ENCODE measurements around the gene SCN5A.

The SCN5A gene

DNA sequence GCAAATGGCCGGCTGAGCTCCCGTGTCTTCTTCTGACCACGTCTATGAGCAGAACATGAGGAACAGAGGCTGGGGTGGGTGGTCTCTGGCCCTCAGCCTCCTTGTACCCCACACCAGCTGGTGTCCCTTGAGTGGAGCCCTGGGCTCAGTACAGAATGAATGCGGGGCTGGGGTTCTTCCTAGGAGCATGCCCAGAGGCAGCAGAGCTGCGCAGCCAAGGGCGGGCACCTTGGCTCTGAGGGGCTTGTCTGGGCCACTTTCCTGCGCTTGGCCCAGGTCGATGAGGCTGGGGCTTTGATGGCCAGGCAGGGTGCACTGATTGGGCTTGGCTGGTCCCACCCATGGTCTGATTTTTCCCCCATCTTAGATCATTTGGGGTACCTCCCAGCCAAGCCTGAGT is 6.4 kb downstream of the SCN5A start:
- TF ChIP-seq ZNF274 (IDR thresholded peaks at IDR 0.05; ENCODE audit: low read depth, low read length) = no peak
- H3K4me3 ChIP-seq (ENCODE audit: low read length) = no peak overlapping the region

DNA sequence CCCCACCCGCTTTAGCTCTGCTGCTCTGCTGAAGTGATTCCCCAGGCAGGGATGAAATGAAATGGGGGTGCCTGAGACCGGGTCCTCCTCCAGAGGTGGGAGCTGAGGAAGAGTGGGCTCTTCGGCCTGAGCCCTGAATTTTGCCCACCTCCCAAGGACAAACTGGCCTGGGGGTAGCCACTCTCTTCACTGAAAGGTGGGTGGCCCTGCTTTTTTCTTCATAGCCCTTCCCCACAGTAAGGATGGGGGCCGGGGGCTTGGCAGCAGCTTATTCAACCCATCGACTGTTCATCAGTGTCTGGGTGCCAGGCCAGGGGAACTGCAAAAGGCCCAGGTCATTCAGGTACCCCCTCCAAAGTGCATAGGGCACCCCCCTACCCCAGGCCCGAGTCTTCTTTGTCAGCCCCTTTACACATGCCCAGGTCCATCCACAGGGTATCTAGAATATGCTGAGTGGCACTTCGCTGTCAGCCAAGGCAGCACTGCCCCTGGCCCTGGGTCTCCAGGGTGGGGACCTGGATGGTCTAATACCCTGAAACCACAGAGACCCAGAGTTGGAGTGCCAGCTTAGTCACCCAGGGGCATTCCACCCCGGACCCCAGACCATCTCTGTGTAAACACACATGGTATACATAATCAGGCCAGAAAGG is 7.9 kb downstream of the SCN5A start:
- TF ChIP-seq ZNF274 (IDR thresholded peaks at IDR 0.05; ENCODE audit: low read depth, low read length) = no peak
- H3K4me3 ChIP-seq (ENCODE audit: low read length) = no peak overlapping the region

DNA sequence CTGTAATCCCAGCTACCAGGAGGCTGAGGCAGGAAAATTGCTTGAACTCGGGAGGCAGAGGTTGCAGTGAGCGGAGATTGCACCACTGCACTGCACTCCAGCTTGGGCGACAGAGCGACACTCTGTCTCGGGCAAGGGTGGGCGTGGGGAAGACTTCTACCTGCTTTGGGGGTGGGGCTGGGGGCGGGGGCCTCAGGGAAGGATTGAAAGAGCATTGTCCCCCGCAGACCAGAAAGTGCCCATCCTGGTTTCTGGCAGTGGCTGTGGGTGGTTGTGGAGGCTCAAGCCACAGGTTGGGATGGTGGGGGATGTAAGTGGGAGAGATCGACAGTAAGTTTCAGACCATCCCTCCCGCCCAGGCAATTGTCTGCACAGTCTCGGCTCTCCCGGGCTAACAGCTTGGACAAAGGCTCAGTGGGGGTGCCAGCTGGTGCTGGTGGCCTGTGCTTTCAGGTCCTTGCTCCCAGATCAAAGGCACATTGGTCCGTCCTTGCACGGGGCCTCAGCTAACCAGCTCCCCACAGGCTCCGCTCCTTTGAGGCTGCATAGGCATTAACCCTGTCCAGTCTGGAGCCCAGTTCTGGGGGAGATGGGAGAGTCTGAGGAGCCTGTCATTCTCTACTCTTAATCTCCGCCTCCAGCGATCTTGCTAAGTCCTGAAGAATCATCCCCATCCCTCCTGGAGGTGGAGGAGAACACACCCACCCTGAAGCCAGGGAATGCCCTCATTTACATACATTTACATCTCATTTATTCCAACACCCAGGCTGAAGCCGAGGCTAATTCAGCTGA is 8.6 kb downstream of the SCN5A start:
- no peak overlapping the region for H3K4me3 ChIP-seq (ENCODE audit: low read length)
- TF ChIP-seq ZNF274 (IDR thresholded peaks at IDR 0.05; ENCODE audit: low read depth, low read length) = no peak

DNA sequence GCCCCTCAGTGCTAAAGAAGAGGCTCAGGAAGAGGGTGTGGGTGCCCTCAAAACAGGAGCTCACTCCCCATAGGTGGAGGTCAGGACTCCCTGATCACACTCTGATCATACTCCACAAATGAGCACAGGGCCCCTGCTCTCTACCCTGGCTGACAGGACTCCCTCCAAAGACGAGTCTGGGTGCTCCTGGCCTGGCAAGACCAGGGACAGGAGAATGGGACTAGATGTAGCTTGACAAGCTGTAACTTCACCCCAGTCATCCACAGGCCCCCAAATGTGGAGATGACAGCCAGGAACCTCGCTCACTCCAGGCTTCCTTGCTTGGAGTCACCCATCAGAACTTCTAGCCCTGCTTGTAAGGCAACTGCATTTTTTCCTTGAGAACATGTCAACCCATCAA is 11.1 kb downstream of the SCN5A start:
- TF ChIP-seq ZNF274 (IDR thresholded peaks at IDR 0.05; ENCODE audit: low read depth, low read length) = no peak
- H3K4me3 ChIP-seq (ENCODE audit: low read length) = no peak overlapping the region

DNA sequence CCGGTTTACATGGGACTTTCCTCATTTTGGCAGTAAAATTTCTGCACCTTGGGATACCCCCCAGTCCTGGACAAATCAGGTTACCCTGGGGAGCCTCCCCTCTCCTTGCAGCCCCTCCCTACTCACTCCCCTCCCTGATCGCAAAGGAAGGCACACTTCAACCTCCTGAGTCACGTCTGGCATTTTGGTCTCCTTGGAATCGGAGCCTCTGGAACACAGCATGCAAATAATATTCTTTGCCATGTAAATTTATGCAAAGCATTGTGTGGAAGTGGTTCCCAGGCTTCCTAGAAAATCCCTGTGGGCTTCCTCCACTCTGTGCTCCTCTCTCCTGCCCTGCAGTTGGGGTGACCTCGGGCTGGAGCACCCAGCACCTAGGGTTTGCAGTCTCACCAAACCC is 11.6 kb downstream of the SCN5A start:
- TF ChIP-seq ZNF274 (IDR thresholded peaks at IDR 0.05; ENCODE audit: low read depth, low read length) = no peak
- no peak overlapping the region for H3K4me3 ChIP-seq (ENCODE audit: low read length)

DNA sequence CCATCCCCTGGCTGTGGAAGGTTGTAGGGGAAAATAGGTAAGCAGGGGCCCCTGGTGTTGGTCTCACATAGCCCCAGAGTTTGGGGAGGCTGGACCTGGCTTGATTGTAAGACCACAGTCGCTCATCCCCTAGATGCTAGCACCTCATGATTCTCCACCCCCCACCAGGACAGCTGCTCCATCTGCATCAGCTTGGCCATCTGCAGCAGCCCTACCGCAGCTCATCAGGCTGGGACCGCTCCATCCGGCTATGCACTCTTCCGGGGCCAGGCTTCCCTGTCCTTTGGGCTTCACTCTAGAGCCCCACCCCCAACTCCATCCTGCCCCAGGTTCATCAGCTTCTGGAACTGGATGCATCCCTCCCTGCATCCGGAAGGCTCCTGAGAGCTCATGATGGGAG is 12.6 kb downstream of the SCN5A start:
- no peak overlapping the region for H3K4me3 ChIP-seq (ENCODE audit: low read length)
- no peak for TF ChIP-seq ZNF274 (IDR thresholded peaks at IDR 0.05; ENCODE audit: low read depth, low read length)

DNA sequence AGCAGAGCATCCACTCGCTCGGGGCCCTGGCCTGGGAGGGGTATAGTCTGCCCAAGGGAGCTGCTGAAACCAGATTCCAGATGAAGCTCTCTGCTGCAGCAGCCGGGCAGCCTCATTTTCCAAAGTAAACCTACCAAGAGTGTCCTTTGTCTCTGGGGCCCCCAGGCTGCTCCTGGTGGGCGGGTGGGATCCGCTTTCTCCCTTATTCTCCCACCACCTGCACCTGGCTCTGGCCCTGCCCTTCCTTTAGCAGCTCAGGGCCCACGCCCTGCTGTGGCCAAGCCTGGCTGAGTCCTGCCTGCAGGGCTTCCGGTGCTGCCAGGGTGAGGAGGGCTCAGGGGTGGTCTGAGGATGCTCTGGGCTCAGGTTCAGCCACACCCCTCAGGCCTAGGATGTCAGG is 13.0 kb downstream of the SCN5A start:
- TF ChIP-seq ZNF274 (IDR thresholded peaks at IDR 0.05; ENCODE audit: low read depth, low read length) = no peak
- no peak overlapping the region for H3K4me3 ChIP-seq (ENCODE audit: low read length)

DNA sequence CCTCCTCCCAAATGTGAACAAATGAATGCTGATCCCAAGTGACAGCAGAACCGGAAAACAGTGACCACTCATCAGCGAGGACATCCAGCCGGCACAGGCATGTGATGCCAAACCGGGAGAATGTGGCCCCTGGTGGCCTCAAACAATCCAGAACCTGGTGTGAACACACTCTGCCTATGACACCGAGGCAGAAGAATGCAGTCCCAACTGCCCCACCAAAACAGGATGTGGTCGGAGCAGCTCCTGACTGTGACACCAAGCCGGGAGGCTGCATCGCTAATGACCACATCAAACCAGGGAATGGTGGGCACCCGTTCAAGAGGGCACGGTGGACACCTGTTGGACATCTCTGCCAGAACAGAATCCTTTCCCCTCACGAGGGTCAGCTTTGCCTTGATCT is 15.4 kb downstream of the SCN5A start:
- no peak for TF ChIP-seq ZNF274 (IDR thresholded peaks at IDR 0.05; ENCODE audit: low read depth, low read length)
- no peak overlapping the region for H3K4me3 ChIP-seq (ENCODE audit: low read length)

DNA sequence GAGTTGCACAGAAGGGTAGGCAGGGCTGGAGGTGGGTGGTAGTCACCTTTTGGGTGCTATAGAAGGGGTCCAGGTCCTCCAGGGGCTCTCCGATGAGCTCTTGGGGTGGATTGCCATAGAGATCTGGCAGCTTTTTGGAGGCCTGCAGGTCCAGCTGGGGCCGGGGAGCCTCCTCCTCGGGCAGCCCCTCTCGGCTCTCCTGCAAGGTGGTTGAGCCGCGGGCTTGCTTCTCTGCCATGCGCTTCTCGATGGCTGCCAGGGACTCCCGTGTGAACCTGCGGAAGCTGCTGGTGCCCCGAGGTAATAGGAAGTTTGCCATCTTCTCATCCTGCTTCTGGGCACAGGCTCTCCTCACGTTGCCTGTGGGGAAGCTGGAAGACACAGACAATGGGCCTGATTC is 16.5 kb downstream of the SCN5A start:
- no peak for TF ChIP-seq ZNF274 (IDR thresholded peaks at IDR 0.05; ENCODE audit: low read depth, low read length)
- no peak overlapping the region for H3K4me3 ChIP-seq (ENCODE audit: low read length)

DNA sequence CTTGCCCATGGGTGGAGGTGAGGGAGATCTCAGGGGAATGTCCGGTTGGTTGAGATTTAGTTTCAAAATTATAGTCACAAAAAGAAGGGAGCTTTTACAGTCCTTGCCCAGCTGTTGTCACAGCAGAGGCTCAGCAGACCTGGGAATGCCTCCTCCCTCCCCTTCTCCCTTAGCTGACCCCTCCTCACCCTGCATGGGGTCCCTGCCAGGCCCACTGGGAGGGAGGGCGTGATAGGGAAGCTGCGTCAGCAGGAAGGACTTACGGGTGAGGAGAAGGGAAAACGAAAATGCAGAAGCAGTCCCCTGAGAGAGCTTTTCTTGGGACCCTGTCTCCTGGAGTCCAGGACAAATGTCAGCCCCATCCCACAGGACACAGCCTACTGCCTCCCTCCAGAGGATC is 18.9 kb downstream of the SCN5A start:
- no peak overlapping the region for H3K4me3 ChIP-seq (ENCODE audit: low read length)
- no peak for TF ChIP-seq ZNF274 (IDR thresholded peaks at IDR 0.05; ENCODE audit: low read depth, low read length)

DNA sequence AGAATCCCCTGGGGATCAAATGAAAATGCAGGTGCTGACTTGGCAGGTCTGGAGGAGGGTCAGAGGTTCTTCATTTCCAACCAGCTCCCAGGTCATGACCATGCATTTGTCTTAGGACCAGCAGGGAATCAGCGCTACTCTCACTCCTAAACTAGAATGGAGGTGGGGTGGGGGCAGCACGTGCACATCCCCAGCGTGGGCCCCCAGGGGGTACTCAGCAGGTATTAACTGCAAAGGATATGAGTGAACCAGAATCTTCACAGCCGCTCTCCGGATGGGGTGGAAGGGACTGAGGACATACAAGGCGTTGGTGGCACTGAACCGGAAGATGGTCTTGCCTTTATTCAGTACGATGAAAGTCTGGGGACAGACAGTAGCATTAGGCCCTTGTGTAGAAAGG is 19.4 kb downstream of the SCN5A start:
- TF ChIP-seq ZNF274 (IDR thresholded peaks at IDR 0.05; ENCODE audit: low read depth, low read length) = no peak

DNA sequence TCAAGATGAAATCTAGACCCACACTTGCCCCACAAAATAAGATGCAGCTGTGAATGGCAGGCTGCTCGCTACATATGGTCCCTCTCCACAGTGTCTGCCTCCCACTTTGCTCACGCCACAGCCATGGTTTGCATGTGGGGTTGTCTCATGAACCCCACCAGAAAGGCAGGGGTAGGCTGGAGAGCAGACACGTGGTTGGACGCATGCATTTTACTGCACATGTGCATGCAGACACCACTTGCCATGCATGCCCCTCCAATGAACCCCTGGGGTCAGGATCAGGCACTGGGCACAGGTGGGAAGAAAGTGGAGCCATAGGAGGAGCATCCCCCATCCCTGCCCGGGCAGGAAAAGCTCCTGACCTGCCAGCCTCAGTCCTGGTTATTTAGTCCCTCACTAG is 20.7 kb downstream of the SCN5A start:
- no peak for TF ChIP-seq ZNF274 (IDR thresholded peaks at IDR 0.05; ENCODE audit: low read depth, low read length)
- no peak overlapping the region for H3K4me3 ChIP-seq (ENCODE audit: low read length)

More for the DNA sequence above, 19.4 kb downstream of the SCN5A start:
- H3K4me3 ChIP-seq (ENCODE audit: low read length) = no peak overlapping the region

DNA sequence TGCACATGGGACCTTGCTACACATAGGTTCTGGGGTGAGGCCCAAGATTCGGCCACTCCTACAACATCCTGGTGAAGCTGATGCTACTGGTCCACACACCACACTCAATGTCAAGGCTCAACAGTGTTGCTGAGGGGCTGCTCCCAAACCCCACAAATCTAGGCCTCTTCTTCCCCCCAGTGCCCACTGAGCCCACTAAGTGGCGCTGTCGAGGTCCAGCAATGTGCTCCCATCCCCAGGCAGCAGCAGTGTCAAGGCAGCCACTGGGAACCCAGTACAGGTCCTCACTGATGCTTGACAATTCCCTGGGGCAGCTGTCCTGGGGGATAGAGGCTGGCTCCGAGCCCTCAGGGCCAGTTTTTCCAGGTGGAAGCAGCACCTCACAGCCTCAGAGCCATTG is 21.5 kb downstream of the SCN5A start:
- TF ChIP-seq ZNF274 (IDR thresholded peaks at IDR 0.05; ENCODE audit: low read depth, low read length) = no peak
- no peak overlapping the region for H3K4me3 ChIP-seq (ENCODE audit: low read length)

DNA sequence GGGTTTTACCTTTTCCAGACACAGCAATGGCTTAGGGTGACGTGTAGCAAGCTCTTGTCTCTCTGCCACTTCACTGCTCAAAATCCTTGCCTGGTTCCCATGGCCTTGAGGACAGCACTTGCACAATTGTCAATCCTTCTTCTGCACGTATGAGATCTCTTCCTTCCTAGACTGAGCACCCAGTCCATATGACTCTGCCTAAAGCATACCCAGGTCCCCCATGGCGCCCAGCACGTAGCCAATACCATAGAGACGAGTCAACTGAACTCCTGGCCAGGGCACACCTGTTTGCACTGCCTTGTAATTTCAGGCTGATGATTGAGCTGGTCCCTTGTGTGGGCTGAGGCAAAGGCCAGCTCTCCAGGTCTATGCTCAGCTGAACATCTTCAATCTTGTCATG is 23.3 kb downstream of the SCN5A start:
- no peak for TF ChIP-seq ZNF274 (IDR thresholded peaks at IDR 0.05; ENCODE audit: low read depth, low read length)
- H3K4me3 ChIP-seq (ENCODE audit: low read length) = no peak overlapping the region

DNA sequence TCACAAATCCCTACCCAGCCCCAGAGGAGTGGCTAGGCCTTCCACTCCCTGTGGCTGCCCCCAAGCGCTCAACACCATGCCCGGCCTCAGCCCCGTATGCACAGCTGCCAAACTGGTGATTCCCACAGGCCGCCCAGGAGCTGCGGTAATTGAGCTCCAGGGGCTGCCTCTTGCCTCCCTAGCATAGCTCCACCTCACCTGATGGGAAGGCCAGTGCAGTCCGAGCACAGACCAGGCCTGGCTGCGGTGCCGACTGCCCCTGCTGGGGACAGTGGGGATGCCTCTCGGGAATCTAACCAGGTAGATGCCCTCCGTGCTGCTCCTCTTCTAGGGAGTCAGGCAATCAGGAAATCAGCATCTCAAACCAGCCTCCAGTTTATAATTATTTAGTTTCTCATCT is 25.9 kb downstream of the SCN5A start:
- no peak overlapping the region for H3K4me3 ChIP-seq (ENCODE audit: low read length)
- TF ChIP-seq ZNF274 (IDR thresholded peaks at IDR 0.05; ENCODE audit: low read depth, low read length) = no peak
